DOHH2 (cell line): Measurements from ENCODE around the gene MYH11.
A peak's percentile ranks its signal among the peaks of the same experiment; 100 is the strongest.

Experiments used
- H3F3A ChIP-seq: fragments of 200-600 bp; sonication (generic), shearing (Covaris generic); 2 replicates; pipeline ENCODE4 v1.6.0; 2016; ENCODE audit warnings: antibody characterized with exemption, mild to moderate bottlenecking; ENCODE audit not compliant: control insufficient read depth, insufficient read depth
- H3K27ac ChIP-seq: fragments of 200-600 bp; sonication (generic); 2 replicates; pipeline ENCODE4 v1.5.1; 2014; ENCODE audit warnings: low read depth, mild to moderate bottlenecking, low read length, moderate library complexity
- H3K27me3 ChIP-seq: fragments of 200-600 bp; sonication (generic); 2 replicates; pipeline ENCODE4 v1.6.1; 2014; ENCODE audit warnings: mild to moderate bottlenecking, low read length, mixed read lengths; ENCODE audit not compliant: control insufficient read depth
- H3K36me3 ChIP-seq: fragments of 200-600 bp; sonication (generic); 2 replicates; pipeline ENCODE4 v1.6.1; 2014; ENCODE audit warnings: mild to moderate bottlenecking, low read length, moderate library complexity, mixed read lengths; ENCODE audit not compliant: control insufficient read depth
- H3K4me1 ChIP-seq: fragments of 200-600 bp; sonication (generic); 2 replicates; pipeline ENCODE4 v1.6.1; 2014; ENCODE audit warnings: mild to moderate bottlenecking, low read length, mixed read lengths; ENCODE audit not compliant: control insufficient read depth
- H3K4me2 ChIP-seq: fragments of 200-600 bp; sonication (generic); 2 replicates; pipeline ENCODE4 v1.6.0; 2014; ENCODE audit warnings: mild to moderate bottlenecking, low read length, moderate library complexity
- H3K4me3 ChIP-seq: fragments of 200-600 bp; sonication (generic); 2 replicates; pipeline ENCODE4 v1.5.1; 2014; ENCODE audit warnings: mild to moderate bottlenecking, low read length, mixed read lengths
- H3K79me2 ChIP-seq: fragments of 200-600 bp; sonication (generic); 2 replicates; pipeline ENCODE4 v1.6.1; 2014; ENCODE audit warnings: mild to moderate bottlenecking, low read length, mixed read lengths; ENCODE audit not compliant: control insufficient read depth
- H3K9me2 ChIP-seq: fragments of 200-600 bp; sonication (generic); replicated peaks from 2 replicates; pipeline ENCODE4 v1.6.1; 2014; ENCODE audit warnings: mild to moderate bottlenecking, low read length, mixed read lengths; ENCODE audit not compliant: control insufficient read depth
- H3K9me3 ChIP-seq: fragments of 200-600 bp; sonication (generic); 2 replicates; pipeline ENCODE4 v1.6.1; 2014; ENCODE audit warnings: antibody characterized with exemption, low read length, mixed read lengths; ENCODE audit not compliant: control insufficient read depth, insufficient read depth
- H4K20me1 ChIP-seq: fragments of 200-600 bp; sonication (generic); 2 replicates; pipeline ENCODE4 v1.6.0; 2014; ENCODE audit warnings: low read depth, mild to moderate bottlenecking, antibody characterized with exemption, low read length, moderate library complexity; ENCODE audit not compliant: control insufficient read depth, insufficient read depth
- CTCF ChIP-seq: fragments of 200-600 bp; sonication (generic); IDR thresholded peaks from one replicate; pipeline ENCODE4 v1.5.1; 2014; ENCODE audit warnings: antibody characterized with exemption, mild to moderate bottlenecking, low read depth, low read length; ENCODE audit not compliant: poor library complexity, severe bottlenecking
- EZH2phosphoT487 ChIP-seq: fragments of 200-600 bp; sonication (generic); IDR thresholded peaks from 2 replicates; pipeline ENCODE4 v1.6.1; 2017; ENCODE audit warnings: borderline replicate concordance, mild to moderate bottlenecking, antibody characterized with exemption, low read length, moderate library complexity, mixed read lengths

Gene MYH11

GRCh38 chr16:15682105-15682570 lies 174.7 kb downstream of the MYH11 start:
- Histone ChIP-seq H3K4me2 (no peak overlapping the region), H3K27ac (no peak overlapping the region), H3K79me2 (peaks cover 11% of the 10 kb centered on the region), H4K20me1 (no peaks in the 10 kb centered on the region), H3K4me1 (no peaks in the 10 kb centered on the region), H3K9me2 (no peaks in the 10 kb centered on the region), H3K27me3 (no peaks in the 10 kb centered on the region), H3K36me3 (peaks cover 85% of the 10 kb centered on the region), H3K4me3 (no peak overlapping the region), H3K9me3 (no peaks in the 10 kb centered on the region), H3F3A (no peaks in the 10 kb centered on the region)
- TF ChIP-seq CTCF: peak; percentile 69
- no peak for TF ChIP-seq EZH2phosphoT487

- Histone ChIP-seq H3K79me2 (peaks cover 13% of the 10 kb centered on the region), H3K4me2 (no peak overlapping the region), H3K4me3 (no peak overlapping the region), H3K27ac (no peak overlapping the region), H4K20me1 (no peaks in the 10 kb centered on the region), H3K9me3 (no peaks in the 10 kb centered on the region), H3K9me2 (no peaks in the 10 kb centered on the region), H3K4me1 (no peaks in the 10 kb centered on the region), H3K36me3 (peaks cover 75% of the 10 kb centered on the region), H3K27me3 (no peaks in the 10 kb centered on the region), H3F3A (no peaks in the 10 kb centered on the region)
- TF ChIP-seq EZH2phosphoT487 (no peak), CTCF (no peak)
Measured at GRCh38 chr16:15677447-15677846, 179.4 kb downstream of the MYH11 start.

GRCh38 chr16:15676506-15676905 lies 180.3 kb downstream of the MYH11 start:
- H4K20me1 ChIP-seq: no peaks in the 10 kb centered on the region
- H3K27ac ChIP-seq: no peak overlapping the region
- no peak overlapping the region for H3K4me2 ChIP-seq
- H3K36me3 ChIP-seq: peaks cover 75% of the 10 kb centered on the region
- no peaks in the 10 kb centered on the region for H3K9me3 ChIP-seq
- H3K4me3 ChIP-seq: no peak overlapping the region
- no peaks in the 10 kb centered on the region for H3K27me3 ChIP-seq
- no peaks in the 10 kb centered on the region for H3K4me1 ChIP-seq
- H3F3A ChIP-seq: no peaks in the 10 kb centered on the region
- no peaks in the 10 kb centered on the region for H3K9me2 ChIP-seq
- TF ChIP-seq EZH2phosphoT487 (no peak), CTCF (no peak)
- H3K79me2 ChIP-seq: peaks cover 8% of the 10 kb centered on the region
